Fibroblast of pulmonary artery (primary cell): ENCODE measurements around the gene CTSK.
"Not testable (repeated sequence)": the region's sequence is repeated elsewhere in the genome, so short reads cannot be mapped to it uniquely, and the experiment has no call there.

Experiments used
- DNase-seq: peaks from one replicate; pipeline ENCODE4 v3.0.0-alpha.2; 2010; ENCODE audit warnings: low read depth
- H3K4me3 ChIP-seq: replicated peaks from 2 replicates; pipeline ENCODE4 v1.5.1; 2011; ENCODE audit warnings: low read depth, mild to moderate bottlenecking, control low read depth, low read length, moderate library complexity
- TF ChIP-seq, protein P1 (sequence below): IDR thresholded peaks from 2 replicates; pipeline ENCODE4 v1.5.1; 2011; ENCODE audit warnings: mild to moderate bottlenecking, control low read depth, low read length, inconsistent platforms; ENCODE audit errors: missing control alignments

The CTSK gene

DNA sequence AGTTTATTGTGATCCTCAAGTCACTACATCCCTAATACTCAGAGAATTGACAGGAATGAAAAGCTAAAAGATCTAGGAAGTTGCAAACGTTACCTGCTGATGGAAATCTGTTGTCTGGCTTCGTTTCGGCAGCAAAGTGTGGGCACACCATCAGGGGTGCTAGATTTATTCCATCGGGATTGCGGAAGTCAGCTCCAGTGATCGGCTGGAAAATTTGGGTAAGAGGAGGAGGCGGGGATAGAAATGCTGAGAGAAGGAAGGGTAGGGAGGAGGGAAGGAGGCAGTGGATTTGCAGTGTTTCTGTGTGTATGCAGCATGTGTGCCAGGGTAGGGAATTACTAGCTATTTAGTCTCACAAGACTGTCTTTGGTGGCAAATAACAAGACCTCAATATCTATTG is at the start of gene CTSK:
TSS of gene CTSK (minus strand) at position 140 of the 400 bp plus-strand sequence. CDS start 1,455 bp downstream, outside the sequence.
- TF ChIP-seq, protein P1, sequence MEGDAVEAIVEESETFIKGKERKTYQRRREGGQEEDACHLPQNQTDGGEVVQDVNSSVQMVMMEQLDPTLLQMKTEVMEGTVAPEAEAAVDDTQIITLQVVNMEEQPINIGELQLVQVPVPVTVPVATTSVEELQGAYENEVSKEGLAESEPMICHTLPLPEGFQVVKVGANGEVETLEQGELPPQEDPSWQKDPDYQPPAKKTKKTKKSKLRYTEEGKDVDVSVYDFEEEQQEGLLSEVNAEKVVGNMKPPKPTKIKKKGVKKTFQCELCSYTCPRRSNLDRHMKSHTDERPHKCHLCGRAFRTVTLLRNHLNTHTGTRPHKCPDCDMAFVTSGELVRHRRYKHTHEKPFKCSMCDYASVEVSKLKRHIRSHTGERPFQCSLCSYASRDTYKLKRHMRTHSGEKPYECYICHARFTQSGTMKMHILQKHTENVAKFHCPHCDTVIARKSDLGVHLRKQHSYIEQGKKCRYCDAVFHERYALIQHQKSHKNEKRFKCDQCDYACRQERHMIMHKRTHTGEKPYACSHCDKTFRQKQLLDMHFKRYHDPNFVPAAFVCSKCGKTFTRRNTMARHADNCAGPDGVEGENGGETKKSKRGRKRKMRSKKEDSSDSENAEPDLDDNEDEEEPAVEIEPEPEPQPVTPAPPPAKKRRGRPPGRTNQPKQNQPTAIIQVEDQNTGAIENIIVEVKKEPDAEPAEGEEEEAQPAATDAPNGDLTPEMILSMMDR, result no peak
- H3K4me3 ChIP-seq, result peak within 1 kb of the TSS; percentile 28
- no peak for DNase-seq

DNA sequence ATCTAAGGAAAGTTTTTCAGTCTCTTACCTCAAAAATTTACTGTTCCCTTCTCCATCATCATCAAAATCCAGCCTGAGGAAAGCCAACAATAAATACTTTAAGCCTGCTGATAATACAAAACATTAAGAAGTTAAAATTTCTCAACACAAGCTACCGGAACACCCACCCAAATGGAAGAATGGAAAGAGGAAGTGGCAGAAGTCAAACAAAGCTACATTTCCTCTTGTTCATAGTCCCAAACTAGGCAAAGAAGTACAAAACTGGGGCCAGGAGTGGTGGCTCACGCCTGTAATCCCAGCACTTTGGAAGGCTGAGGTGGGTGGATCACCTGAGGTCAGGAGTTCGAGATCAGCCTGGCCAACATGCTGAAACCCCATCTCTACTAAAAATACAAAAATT is 44.7 kb upstream of the CTSK start:
- DNase-seq, H3K4me3 ChIP-seq: not testable (repeated sequence)

DNA sequence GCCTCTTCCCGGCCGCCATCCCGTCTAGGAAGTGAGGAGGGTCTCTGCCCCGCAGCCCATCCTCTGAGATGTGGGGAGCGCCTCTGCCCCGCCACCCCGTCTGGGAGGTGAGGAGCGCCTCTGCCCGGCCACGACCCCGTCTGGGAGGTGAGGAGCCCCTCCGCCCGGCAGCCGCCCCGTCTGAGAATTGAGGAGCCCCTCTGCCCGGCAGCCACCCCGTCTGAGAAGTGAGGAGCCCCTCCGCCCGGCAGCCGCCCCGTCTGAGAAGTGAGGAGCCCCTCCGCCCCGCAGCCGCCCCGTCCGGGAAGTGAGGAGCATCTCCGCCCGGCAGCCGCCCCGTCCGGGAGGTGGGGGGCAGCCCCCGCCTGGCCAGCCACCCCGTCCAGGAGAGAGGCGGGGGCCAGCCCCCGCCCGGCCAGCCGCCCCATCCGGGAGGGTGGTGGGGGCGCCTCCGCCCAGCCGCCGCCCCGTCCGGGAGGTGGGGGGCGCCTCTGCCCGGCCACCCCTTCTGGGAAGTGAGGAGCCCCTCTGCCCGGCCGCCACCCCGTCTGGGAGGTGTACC is 42.8 kb upstream of the CTSK start:
- H3K4me3 ChIP-seq, DNase-seq: not testable (repeated sequence)

DNA sequence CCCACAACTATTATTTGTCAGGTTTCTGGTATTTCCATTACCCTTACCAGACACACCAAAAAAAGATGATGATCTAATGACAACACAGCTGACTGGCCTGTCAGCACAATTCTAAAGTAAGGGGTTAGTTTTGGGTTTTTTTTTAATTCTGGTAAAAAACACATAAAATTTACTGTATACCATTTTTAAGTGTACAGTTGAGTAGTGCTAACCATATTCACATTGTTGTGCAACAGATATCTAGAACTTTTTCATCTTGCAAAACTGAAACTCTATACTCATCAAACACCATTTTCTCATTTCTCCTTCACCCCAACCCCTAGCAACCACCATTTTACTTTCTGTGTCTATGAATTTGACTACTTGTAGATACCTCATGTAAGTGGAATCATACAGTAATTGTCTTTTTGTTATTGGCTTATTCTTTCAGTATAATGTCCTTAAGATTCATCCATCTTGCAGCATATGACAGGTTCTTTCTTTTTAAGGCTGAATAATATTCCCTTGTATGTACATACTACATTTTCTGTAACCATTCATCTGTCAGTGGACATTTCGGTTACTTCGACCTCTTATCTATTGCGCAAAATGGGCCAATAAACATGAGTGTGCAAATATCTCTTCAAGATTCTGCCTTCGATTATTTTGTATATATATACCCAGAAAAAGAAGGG is 38.5 kb upstream of the CTSK start:
- H3K4me3 ChIP-seq, result no peak overlapping the region
- TF ChIP-seq, protein P1, result no peak
- no peak for DNase-seq

DNA sequence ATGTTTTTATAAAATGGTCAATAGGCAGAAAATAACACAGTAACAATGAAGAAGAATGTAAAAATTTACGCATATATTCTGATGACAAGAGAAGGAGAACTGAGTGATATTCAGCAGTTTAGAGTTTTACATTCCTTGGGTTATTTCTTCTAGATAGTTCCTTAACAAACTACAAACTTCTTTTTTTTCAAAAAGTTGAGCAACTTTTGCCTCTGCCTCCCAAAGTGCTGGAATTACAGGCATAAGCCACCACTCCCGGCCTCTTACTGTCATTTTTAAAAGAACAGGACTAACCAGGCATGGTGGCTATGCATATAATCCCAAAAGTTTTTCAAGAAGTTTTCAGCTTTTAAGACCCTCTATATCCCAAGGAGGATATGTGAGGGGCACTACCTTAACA is 35.4 kb upstream of the CTSK start:
- TF ChIP-seq, protein P1, result no peak
- no peak for DNase-seq
- H3K4me3 ChIP-seq, result no peak overlapping the region

DNA sequence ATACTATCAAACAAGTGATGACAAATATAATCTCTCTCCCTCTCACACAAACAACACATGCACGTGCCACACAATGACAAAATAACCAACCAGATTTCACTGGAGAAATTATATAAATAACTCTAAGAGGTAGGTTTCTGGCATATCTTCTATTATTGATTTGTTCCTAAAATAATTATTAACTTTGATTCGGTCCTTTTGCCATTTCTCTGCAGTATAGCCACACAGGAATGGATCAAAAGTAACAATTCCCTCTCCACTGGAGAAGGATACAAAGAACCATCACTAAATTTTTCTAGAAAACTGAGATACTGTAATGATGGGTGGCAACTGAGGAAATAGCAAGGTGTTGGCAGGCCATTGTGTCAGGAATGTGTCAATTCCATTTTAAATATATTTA is 34.9 kb upstream of the CTSK start:
- TF ChIP-seq, protein P1, result no peak
- no peak for DNase-seq
- no peak overlapping the region for H3K4me3 ChIP-seq

DNA sequence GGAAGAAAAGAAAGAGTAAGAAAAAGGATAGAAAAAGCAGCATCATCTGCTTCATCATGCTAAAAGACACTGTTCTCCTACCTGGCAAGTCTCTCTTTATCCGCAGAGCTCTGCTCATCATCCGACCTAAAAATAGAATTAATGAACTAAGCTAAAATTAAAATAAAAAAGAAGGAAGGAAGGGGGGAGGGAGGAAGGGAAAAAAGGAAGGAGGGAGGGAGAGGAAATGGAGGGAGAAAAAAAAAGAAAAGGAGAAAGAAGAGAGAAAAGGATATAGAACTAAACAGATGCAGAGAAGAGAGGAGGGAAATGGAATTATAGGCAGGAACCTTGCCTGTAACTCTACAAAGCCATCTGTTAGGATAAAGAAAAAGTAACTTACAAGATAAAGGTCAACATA is 34.3 kb upstream of the CTSK start:
- H3K4me3 ChIP-seq, result no peak overlapping the region
- DNase-seq, result no peak
- TF ChIP-seq, protein P1, result no peak

DNA sequence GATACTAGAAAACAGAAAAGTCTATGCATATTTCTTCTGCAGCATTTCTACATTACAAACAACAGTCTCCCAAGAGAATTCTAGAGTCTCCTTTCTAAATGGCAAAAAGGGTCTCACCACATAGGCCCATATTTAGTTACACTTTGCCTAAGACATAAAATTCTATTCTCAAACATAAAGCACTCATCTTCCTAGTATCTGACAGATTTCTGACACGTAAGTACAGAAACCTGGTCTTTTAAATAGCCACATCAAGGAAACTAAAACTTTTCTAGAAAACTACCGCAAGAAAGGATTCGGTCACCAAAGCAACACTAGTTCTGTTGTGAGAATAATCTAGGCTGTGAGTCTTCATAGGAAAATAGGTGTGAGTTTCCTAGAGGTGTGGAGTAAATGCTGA is 33.6 kb upstream of the CTSK start:
- no peak overlapping the region for H3K4me3 ChIP-seq
- DNase-seq, result no peak
- TF ChIP-seq, protein P1, result no peak

DNA sequence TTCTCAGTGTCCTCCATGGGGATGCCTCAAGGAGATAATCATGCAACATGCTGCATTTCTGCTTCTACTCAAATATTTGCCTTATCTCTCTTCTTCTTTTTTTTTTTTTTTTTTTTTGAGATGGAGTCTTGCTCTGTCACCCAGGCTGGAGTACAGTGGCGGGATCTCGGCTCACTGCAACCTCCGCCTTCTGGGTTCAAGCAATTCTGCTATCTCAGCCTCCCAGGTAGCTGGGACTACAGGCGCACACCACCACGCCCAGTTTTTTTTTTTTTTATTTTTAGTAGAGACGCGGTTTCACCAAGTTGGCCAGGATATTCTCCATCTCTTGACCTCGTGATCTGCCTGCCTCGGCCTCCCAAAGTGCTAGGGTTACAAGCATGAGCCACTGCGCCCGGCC is 32.8 kb upstream of the CTSK start:
- not testable (repeated sequence) for DNase-seq, H3K4me3 ChIP-seq
